ENCODE data around the gene FRMD8. TPM values are rescaled to one million over a fixed set of nuclear protein-coding genes. Genes with fewer than 3 reads are reported as not detected.

The FRMD8 gene
- total and polyA plus RNA-seq, 9 of the 15 experiments (the other 6 are each of a cell fraction or from before 2014, with no cell fraction given), result 4.5 to 54.5 (median 15.8) TPM

DNA sequence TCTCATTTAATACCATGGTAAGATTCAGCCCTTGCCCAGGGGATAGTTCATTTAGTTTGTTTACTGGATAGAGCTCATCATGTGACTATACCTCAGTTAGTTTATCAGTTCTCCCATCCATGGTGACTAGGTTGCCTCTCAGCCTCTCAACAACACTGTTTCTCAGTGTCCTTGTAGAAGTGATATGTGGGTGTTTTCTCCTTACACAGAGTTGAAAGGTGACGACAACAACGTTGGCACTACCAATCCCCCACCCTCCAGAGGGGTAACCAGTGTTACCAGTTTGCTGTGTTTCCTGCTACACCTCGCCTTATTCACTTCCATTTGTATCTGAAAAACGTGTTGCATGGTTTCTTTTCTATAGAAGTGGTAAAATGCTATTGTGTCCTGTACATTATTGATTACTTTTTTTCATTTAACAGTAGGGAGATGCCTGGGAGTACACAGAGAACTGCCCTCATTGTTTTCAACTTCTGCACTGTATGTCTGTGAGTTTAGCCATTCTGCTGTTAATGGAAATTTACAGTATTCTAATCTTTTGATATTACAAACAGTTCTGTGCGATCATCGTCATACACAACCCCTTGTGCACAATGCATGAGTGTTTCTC, 47.7 kb downstream of the FRMD8 start (continued):
- TF ChIP-seq THRAP3 (IDR thresholded peaks at IDR 0.05; ENCODE audit: borderline replicate concordance) (no peak), MCM5 (IDR thresholded peaks at IDR 0.05; ENCODE audit: low read depth) (no peak), EHMT2 (IDR thresholded peaks at IDR 0.05) (no peak), ZSCAN29 (IDR thresholded peaks at IDR 0.05) (no peak), ZNF3 (CRISPR knock-in tag; IDR thresholded peaks at IDR 0.05) (no peak), POLR2B (IDR thresholded peaks at IDR 0.05; ENCODE audit: low read depth, partially characterized antibody) (peak; percentile 54), RFX1 (IDR thresholded peaks at IDR 0.05) (no peak), RFX7 (CRISPR knock-in tag; IDR thresholded peaks at IDR 0.05) (no peak), ZNF384 (IDR thresholded peaks at IDR 0.05; ENCODE audit: low read depth, low read length) (no peak), RAD51 (IDR thresholded peaks at IDR 0.05; ENCODE audit: borderline replicate concordance, low read depth) (peak; percentile 14; the same call in 1 of the 2 replicates), PHTF2 (CRISPR knock-in tag; IDR thresholded peaks at IDR 0.05) (no peak), ZFX (CRISPR knock-in tag; IDR thresholded peaks at IDR 0.05) (no peak), CCNT2 (IDR thresholded peaks at IDR 0.05; ENCODE audit: borderline replicate concordance, extremely low read depth, insufficient read length, low read depth, low read length) (peak; percentile 27), ATF7 (IDR thresholded peaks at IDR 0.05) (no peak), ZNF274 (IDR thresholded peaks at IDR 0.05; ENCODE audit: borderline replicate concordance, low read depth, low read length) (no peak), U2AF1 (optimal IDR thresholded peaks at IDR 0.05; ENCODE audit: low read depth, low read length) (peak; percentile 24), POLR2A (conservative IDR thresholded peaks at IDR 0.05) (peak; percentile 71), ZNF41 (CRISPR knock-in tag; conservative IDR thresholded peaks at IDR 0.05) (0 out of 2 replicates have a peak, but pooled peaks have one; percentile 12), SMAD1 (IDR thresholded peaks at IDR 0.05; ENCODE audit: low read depth, low read length, partially characterized antibody) (peak; percentile 42), SUPT5H (IDR thresholded peaks at IDR 0.05) (peak; percentile 29), ILF3 (IDR thresholded peaks at IDR 0.05; ENCODE audit: borderline replicate concordance) (0 out of 2 replicates have a peak, but pooled peaks have one; percentile 23), ZNF583 (CRISPR knock-in tag; IDR thresholded peaks at IDR 0.05) (no peak), PCBP2 (IDR thresholded peaks at IDR 0.05; ENCODE audit: low read depth, low read length, poor library complexity, severe bottlenecking) (no peak), HIVEP1 (CRISPR knock-in tag; IDR thresholded peaks at IDR 0.05) (no peak), ZNF133 (CRISPR knock-in tag; IDR thresholded peaks at IDR 0.05) (no peak), SRF (CRISPR knock-in tag; IDR thresholded peaks at IDR 0.05) (no peak), NFYB (IDR thresholded peaks at IDR 0.05; ENCODE audit: extremely low read depth, insufficient read length) (no peak), MTA1 (IDR thresholded peaks at IDR 0.05; ENCODE audit: borderline replicate concordance) (no peak), ZNF408 (CRISPR knock-in tag; IDR thresholded peaks at IDR 0.05; ENCODE audit: low read depth) (no peak), ETV5 (CRISPR knock-in tag; IDR thresholded peaks at IDR 0.05; ENCODE audit: low read depth) (no peak), ZNF146 (CRISPR knock-in tag; IDR thresholded peaks at IDR 0.05; ENCODE audit: unreplicated experiment) (no peak), TRIM24 (IDR thresholded peaks at IDR 0.05) (0 out of 4 replicates have a peak, but pooled peaks of 1 of the 2 experiments have one; percentile 8), EGR1 (conservative IDR thresholded peaks at IDR 0.05) (0 out of 2 replicates have a peak, but pooled peaks have one; percentile 6), MYNN (IDR thresholded peaks at IDR 0.05) (0 out of 2 replicates have a peak, but pooled peaks have one; percentile 14), MYNN (CRISPR knock-in tag; IDR thresholded peaks at IDR 0.05) (no peak)
- TF ChIP-seq, protein P1, sequence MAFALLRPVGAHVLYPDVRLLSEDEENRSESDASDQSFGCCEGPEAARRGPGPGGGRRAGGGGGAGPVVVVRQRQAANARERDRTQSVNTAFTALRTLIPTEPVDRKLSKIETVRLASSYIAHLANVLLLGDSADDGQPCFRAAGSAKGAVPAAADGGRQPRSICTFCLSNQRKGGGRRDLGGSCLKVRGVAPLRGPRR (CRISPR knock-in tag; IDR thresholded peaks at IDR 0.05), result no peak

Measured in K562 (cell line).